Loucy (cell line): ENCODE data around the gene GGA1.

Experiments
- H2AFZ ChIP-seq: fragments of 200-600 bp; sonication (generic); 2 replicates; pipeline ENCODE4 v1.6.0; 2016; ENCODE audit warnings: antibody characterized with exemption, mild to moderate bottlenecking, low read length, moderate library complexity
- H3F3A ChIP-seq: fragments of 200-600 bp; 2 replicates; pipeline ENCODE4 v1.6.0; 2016; ENCODE audit warnings: antibody characterized with exemption, low read depth, mild to moderate bottlenecking
- H3K27me3 ChIP-seq: fragments of 200-600 bp; sonication (generic); 2 replicates; pipeline ENCODE4 v1.6.1; 2014; ENCODE audit warnings: low read length, mild to moderate bottlenecking; ENCODE audit not compliant: insufficient read depth, poor library complexity, severe bottlenecking
- H3K36me3 ChIP-seq: fragments of 200-600 bp; sonication (generic); 2 replicates; pipeline ENCODE4 v1.6.1; 2016; ENCODE audit warnings: low read length; ENCODE audit not compliant: insufficient read depth
- H3K4me1 ChIP-seq: fragments of 200-600 bp; sonication (generic); 2 replicates; pipeline ENCODE4 v1.5.1; 2014; ENCODE audit warnings: low read length, mild to moderate bottlenecking; ENCODE audit not compliant: insufficient read depth, poor library complexity, severe bottlenecking
- H3K4me2 ChIP-seq: fragments of 200-600 bp; sonication (generic); 2 replicates; pipeline ENCODE4 v1.6.0; 2014; ENCODE audit warnings: antibody characterized with exemption, low read length, low read depth, mild to moderate bottlenecking; ENCODE audit not compliant: poor library complexity, severe bottlenecking
- H3K4me3 ChIP-seq: fragments of 200-600 bp; sonication (generic); 2 replicates; pipeline ENCODE4 v1.5.1; 2014; ENCODE audit warnings: low read length, mild to moderate bottlenecking, mixed read lengths; ENCODE audit not compliant: poor library complexity, severe bottlenecking
- H3K79me2 ChIP-seq: fragments of 200-600 bp; sonication (generic); 2 replicates; pipeline ENCODE4 v1.6.1; 2014; ENCODE audit warnings: low read length; ENCODE audit not compliant: insufficient read depth
- H3K9ac ChIP-seq: fragments of 200-600 bp; sonication (generic); 2 replicates; pipeline ENCODE4 v1.6.0; 2014; ENCODE audit warnings: mild to moderate bottlenecking, low read depth, low read length, moderate library complexity; ENCODE audit not compliant: poor library complexity, severe bottlenecking
- H3K9me2 ChIP-seq: fragments of 200-600 bp; sonication (generic); replicated peaks from 2 replicates; pipeline ENCODE4 v1.6.1; 2016; ENCODE audit warnings: low read depth, low read length, mixed read lengths
- H3K9me3 ChIP-seq: fragments of 200-600 bp; sonication (generic); 2 replicates; pipeline ENCODE4 v1.6.1; 2014; ENCODE audit warnings: mild to moderate bottlenecking, antibody characterized with exemption, low read length, low read depth; ENCODE audit not compliant: insufficient read depth
- H4K20me1 ChIP-seq: fragments of 200-600 bp; sonication (generic); 2 replicates; pipeline ENCODE4 v1.6.0; 2014; ENCODE audit warnings: antibody characterized with exemption, low read length, mild to moderate bottlenecking; ENCODE audit not compliant: insufficient read depth, poor library complexity, severe bottlenecking
- EZH2phosphoT487 ChIP-seq: fragments of 200-600 bp; IDR thresholded peaks from 2 replicates; pipeline ENCODE4 v1.6.1; 2018; ENCODE audit warnings: antibody characterized with exemption, mild to moderate bottlenecking, moderate library complexity, borderline replicate concordance
- TF ChIP-seq, protein P1 (sequence below): fragments of 200-600 bp; sonication (generic); conservative IDR thresholded peaks from 2 replicates; pipeline ENCODE4 v1.5.1; 2014; ENCODE audit warnings: mild to moderate bottlenecking, antibody characterized with exemption, low read length

The GGA1 gene

DNA sequence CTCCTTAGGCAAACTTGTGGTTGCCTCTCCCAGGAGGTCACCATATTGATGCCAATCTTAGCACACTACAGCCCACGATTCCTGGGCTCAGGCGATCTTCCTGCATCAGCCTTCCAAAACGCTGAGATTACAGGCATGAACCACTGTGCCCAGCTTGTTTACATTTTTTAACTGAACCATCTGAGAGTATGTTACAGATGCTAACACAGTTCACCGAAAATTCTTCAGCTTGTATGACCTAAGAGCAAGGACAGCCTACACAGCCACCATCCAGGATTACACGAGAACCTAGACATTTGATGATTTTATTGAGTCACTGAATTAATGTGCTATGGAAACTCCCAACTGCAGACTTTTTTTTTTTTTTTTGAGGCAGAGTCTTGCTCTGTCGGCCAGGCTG is 61.0 kb downstream of the GGA1 start:
- Histone ChIP-seq H3K9me2 (no peaks in the 10 kb centered on the region), H4K20me1 (peaks cover 16% of the 10 kb centered on the region), H3K9ac (no peak overlapping the region), H3F3A (no peaks in the 10 kb centered on the region), H3K4me3 (no peak overlapping the region), H3K9me3 (no peaks in the 10 kb centered on the region), H2AFZ (no peak overlapping the region), H3K36me3 (peaks cover 28% of the 10 kb centered on the region; the same call in 1 of the 2 replicates), H3K4me2 (no peak overlapping the region), H3K27me3 (no peaks in the 10 kb centered on the region), H3K79me2 (peaks cover 45% of the 10 kb centered on the region), H3K4me1 (peaks cover 26% of the 10 kb centered on the region)
- TF ChIP-seq, protein P1, sequence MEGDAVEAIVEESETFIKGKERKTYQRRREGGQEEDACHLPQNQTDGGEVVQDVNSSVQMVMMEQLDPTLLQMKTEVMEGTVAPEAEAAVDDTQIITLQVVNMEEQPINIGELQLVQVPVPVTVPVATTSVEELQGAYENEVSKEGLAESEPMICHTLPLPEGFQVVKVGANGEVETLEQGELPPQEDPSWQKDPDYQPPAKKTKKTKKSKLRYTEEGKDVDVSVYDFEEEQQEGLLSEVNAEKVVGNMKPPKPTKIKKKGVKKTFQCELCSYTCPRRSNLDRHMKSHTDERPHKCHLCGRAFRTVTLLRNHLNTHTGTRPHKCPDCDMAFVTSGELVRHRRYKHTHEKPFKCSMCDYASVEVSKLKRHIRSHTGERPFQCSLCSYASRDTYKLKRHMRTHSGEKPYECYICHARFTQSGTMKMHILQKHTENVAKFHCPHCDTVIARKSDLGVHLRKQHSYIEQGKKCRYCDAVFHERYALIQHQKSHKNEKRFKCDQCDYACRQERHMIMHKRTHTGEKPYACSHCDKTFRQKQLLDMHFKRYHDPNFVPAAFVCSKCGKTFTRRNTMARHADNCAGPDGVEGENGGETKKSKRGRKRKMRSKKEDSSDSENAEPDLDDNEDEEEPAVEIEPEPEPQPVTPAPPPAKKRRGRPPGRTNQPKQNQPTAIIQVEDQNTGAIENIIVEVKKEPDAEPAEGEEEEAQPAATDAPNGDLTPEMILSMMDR: no peak
- TF ChIP-seq EZH2phosphoT487: no peak

DNA sequence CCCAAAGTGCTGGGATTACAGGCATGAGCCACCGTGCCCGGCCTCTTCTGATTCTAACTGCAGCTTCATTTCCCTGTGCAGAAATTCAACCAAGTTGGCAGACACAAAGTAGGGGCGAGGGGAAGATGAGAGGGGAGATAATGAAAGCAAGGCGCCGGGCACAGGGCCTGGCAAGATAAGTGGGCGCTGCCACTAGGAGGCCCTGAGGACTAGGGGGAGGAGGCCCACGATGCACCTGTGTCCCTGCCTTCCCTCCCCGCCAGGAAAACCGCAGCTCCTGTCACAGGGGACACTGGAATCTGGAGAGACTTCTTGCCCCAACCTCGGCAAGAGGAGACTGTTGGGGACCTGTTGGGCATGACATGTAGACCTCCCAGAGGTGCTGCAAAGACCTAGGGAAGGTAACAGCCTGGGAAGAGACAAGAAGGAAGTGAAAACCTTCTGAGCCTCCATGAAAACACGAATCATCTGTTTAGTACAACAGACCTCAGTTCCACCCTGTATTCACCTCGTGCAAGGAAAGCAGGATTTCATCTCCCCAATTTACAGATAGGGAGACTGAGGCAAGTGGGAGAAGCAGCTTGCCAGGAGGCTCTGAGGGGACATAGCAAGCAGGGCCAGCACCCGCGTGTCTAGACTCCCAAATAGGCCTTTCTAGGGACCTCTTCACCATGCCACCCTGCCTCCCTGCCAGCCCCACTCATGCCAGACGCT is 63.7 kb downstream of the GGA1 start:
- Histone ChIP-seq H3K9me3 (no peaks in the 10 kb centered on the region), H3K4me1 (peaks cover 29% of the 10 kb centered on the region), H3K4me3 (no peak overlapping the region), H3K79me2 (peaks cover 41% of the 10 kb centered on the region), H3K9ac (peak overlapping the region; percentile 42), H3F3A (0 out of 2 replicates have a peak, but pooled peaks cover 7% of the 10 kb centered on the region), H3K36me3 (peaks cover 3% of the 10 kb centered on the region; the same call in 1 of the 2 replicates), H3K27me3 (no peaks in the 10 kb centered on the region), H3K4me2 (peak overlapping the region; percentile 27), H3K9me2 (no peaks in the 10 kb centered on the region), H2AFZ (no peak overlapping the region), H4K20me1 (peaks cover under 1% of the 10 kb centered on the region)
- TF ChIP-seq, protein P1: no peak; the same call in 1 of the 2 replicates
- no peak for TF ChIP-seq EZH2phosphoT487

DNA sequence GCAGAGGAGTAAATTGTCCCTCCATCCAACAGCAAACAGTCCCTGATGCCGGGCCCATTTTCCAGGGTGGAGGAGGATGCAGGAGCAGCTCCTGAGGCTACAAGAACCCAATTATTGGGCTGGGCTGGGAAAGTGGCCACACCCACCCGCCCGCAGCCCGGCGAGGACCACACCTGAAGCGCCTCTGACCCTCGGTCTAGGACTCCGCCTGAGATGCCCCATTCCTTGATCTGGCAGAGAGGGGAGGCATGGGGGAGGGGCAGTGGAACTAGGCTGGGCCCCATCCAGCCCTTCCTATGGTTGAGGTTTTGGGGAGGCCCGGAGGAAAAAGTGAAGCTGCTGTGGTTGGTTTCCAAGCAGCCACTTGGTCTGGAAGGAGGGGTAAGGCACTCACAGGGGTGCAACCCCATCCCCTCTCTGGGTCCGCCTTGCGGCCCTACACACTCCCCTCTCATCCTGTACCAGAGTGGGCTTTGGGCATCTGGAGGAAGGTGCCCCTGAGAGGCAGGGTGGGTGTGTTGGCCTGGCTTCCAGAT is 64.4 kb downstream of the GGA1 start:
- Histone ChIP-seq H3K9me2 (no peaks in the 10 kb centered on the region), H3K9me3 (no peaks in the 10 kb centered on the region), H4K20me1 (peaks cover 6% of the 10 kb centered on the region), H2AFZ (no peak overlapping the region), H3K79me2 (peaks cover 45% of the 10 kb centered on the region), H3K4me2 (peak overlapping the region; percentile 27), H3K4me1 (peaks cover 31% of the 10 kb centered on the region), H3F3A (0 out of 2 replicates have a peak, but pooled peaks cover 9% of the 10 kb centered on the region), H3K4me3 (no peak overlapping the region), H3K27me3 (no peaks in the 10 kb centered on the region), H3K36me3 (peaks cover 2% of the 10 kb centered on the region; the same call in 1 of the 2 replicates), H3K9ac (peak overlapping the region; percentile 42)
- TF ChIP-seq, protein P1: no peak
- no peak for TF ChIP-seq EZH2phosphoT487
